ENCODE data around the gene TRAP1.

The TRAP1 gene

DNA sequence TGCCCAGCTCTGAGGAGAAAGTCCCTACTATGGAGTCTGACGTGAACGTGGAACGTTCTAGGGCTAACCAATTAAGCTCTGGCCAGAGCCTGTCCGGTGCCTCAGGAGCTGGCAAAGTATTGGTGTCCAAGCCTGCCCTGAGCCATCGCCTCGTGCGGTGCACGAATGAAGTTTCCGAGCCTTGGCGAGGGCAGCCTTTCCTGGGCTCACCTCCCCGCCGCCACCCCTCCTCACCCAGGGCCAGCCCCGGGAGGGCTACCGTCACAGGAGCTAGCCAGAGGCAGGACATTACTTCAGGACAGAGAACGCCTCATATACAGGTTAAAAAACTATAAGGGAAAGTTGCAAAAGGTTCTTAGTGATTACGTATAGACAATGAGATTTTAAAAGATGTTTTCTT, 23.6 kb upstream of the TRAP1 start:
- Histone ChIP-seq H4K20me1 (ENCODE audit: insufficient read depth) (no peaks in the 10 kb centered on the region), H3K27me3 (ENCODE audit: insufficient read depth, low read depth) (no peaks in the 10 kb centered on the region), H3K79me2 (ENCODE audit: insufficient read depth, low read depth) (no peaks in the 10 kb centered on the region), H3K9ac (no peak overlapping the region), H3K27ac (no peak overlapping the region), H3K4me1 (ENCODE audit: low read depth, poor library complexity, severe bottlenecking) (no peaks in the 10 kb centered on the region), H2AFZ (ENCODE audit: low read depth) (no peak overlapping the region), H3K4me2 (no peak overlapping the region), H3K4me3 (IDR thresholded peaks at IDR 0.05; ENCODE audit: insufficient read depth, low read depth, low read length) (no peak overlapping the region), H3K36me3 (ENCODE audit: insufficient read depth) (peaks cover 7% of the 10 kb centered on the region; the same call in 1 of the 2 replicates)
- TF ChIP-seq, protein P1, sequence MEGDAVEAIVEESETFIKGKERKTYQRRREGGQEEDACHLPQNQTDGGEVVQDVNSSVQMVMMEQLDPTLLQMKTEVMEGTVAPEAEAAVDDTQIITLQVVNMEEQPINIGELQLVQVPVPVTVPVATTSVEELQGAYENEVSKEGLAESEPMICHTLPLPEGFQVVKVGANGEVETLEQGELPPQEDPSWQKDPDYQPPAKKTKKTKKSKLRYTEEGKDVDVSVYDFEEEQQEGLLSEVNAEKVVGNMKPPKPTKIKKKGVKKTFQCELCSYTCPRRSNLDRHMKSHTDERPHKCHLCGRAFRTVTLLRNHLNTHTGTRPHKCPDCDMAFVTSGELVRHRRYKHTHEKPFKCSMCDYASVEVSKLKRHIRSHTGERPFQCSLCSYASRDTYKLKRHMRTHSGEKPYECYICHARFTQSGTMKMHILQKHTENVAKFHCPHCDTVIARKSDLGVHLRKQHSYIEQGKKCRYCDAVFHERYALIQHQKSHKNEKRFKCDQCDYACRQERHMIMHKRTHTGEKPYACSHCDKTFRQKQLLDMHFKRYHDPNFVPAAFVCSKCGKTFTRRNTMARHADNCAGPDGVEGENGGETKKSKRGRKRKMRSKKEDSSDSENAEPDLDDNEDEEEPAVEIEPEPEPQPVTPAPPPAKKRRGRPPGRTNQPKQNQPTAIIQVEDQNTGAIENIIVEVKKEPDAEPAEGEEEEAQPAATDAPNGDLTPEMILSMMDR (conservative IDR thresholded peaks at IDR 0.05; ENCODE audit: low read depth, low read length): no peak

DNA sequence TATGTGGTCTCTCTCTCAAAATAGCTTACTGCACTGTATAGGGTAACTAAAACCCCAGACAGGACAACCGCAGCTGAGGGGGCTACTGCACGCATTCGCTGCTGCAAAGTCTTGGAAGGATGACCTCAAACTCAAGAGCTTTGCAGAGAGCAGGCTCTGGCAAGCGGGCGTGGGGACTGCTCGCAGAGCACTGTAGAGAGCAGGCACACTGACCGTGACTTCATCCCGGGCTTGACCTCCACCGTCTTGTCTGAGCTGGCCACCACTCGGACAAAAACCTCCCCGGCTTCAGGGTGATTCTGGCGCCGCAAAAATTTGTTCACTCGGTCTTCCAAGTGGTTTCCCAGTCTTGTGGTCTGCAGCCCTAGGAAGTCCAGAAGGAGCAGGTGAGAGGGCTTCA, 22.9 kb upstream of the TRAP1 start:
- Histone ChIP-seq H3K27ac (no peak overlapping the region), H3K9ac (no peak overlapping the region), H3K36me3 (ENCODE audit: insufficient read depth) (peaks cover 7% of the 10 kb centered on the region; the same call in 1 of the 2 replicates), H3K4me1 (ENCODE audit: low read depth, poor library complexity, severe bottlenecking) (no peaks in the 10 kb centered on the region), H2AFZ (ENCODE audit: low read depth) (no peak overlapping the region), H3K4me2 (no peak overlapping the region), H3K27me3 (ENCODE audit: insufficient read depth, low read depth) (no peaks in the 10 kb centered on the region), H3K79me2 (ENCODE audit: insufficient read depth, low read depth) (no peaks in the 10 kb centered on the region), H3K4me3 (IDR thresholded peaks at IDR 0.05; ENCODE audit: insufficient read depth, low read depth, low read length) (no peak overlapping the region), H4K20me1 (ENCODE audit: insufficient read depth) (no peaks in the 10 kb centered on the region)
- TF ChIP-seq, protein P1 (conservative IDR thresholded peaks at IDR 0.05; ENCODE audit: low read depth, low read length): no peak

DNA sequence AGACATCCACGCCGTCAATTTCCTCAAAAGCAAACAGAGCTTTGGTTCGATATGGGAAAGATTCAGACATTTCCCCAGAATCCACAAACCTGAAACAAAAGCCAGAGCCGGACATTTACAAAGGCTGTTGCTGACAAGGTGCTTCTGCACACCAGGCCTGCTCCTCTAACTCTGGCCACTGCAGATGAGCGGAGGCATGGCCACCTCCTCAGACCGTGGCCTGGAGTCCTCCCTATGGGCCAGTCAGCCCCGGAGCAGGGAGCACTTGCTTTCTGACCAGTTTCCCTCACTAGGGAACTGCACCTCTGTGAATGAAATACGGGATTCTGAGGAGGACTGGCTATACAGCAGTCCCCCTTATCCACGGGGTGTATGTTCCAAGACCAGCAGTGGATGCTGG, 22.3 kb upstream of the TRAP1 start:
- TF ChIP-seq, protein P1 (conservative IDR thresholded peaks at IDR 0.05; ENCODE audit: low read depth, low read length): no peak
- Histone ChIP-seq H4K20me1 (ENCODE audit: insufficient read depth) (no peaks in the 10 kb centered on the region), H3K4me3 (IDR thresholded peaks at IDR 0.05; ENCODE audit: insufficient read depth, low read depth, low read length) (no peak overlapping the region), H3K4me1 (ENCODE audit: low read depth, poor library complexity, severe bottlenecking) (no peaks in the 10 kb centered on the region), H3K36me3 (ENCODE audit: insufficient read depth) (peaks cover 7% of the 10 kb centered on the region; the same call in 1 of the 2 replicates), H3K9ac (no peak overlapping the region), H3K4me2 (no peak overlapping the region), H3K27me3 (ENCODE audit: insufficient read depth, low read depth) (no peaks in the 10 kb centered on the region), H3K27ac (no peak overlapping the region), H2AFZ (ENCODE audit: low read depth) (no peak overlapping the region), H3K79me2 (ENCODE audit: insufficient read depth, low read depth) (no peaks in the 10 kb centered on the region)

DNA sequence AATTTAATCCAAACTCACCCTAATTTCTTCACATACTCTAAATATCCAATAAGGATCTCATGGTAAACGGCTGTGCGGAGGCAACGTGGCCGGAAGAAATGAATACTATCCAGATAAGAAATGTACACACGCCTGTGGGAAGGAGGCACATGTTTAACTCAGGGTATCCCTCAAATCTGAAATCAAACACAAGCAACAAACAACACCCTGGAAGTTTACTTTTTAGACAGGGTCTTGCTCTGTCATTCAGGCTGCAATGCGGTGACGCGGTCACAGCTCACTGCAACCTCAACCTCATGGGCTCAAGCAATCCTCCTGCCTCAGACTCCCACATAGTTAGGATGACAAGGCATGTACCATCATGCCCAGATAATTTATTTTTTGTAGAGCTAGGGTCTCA, 21.2 kb upstream of the TRAP1 start:
- Histone ChIP-seq H3K36me3 (ENCODE audit: insufficient read depth) (peaks cover 7% of the 10 kb centered on the region; the same call in 1 of the 2 replicates), H3K4me2 (no peak overlapping the region), H4K20me1 (ENCODE audit: insufficient read depth) (no peaks in the 10 kb centered on the region), H3K79me2 (ENCODE audit: insufficient read depth, low read depth) (no peaks in the 10 kb centered on the region), H3K27ac (no peak overlapping the region), H2AFZ (ENCODE audit: low read depth) (no peak overlapping the region), H3K4me1 (ENCODE audit: low read depth, poor library complexity, severe bottlenecking) (no peaks in the 10 kb centered on the region), H3K9ac (no peak overlapping the region), H3K4me3 (IDR thresholded peaks at IDR 0.05; ENCODE audit: insufficient read depth, low read depth, low read length) (no peak overlapping the region), H3K27me3 (ENCODE audit: insufficient read depth, low read depth) (no peaks in the 10 kb centered on the region)
- TF ChIP-seq, protein P1 (conservative IDR thresholded peaks at IDR 0.05; ENCODE audit: low read depth, low read length): no peak

All from KMS-11 (cell line).